Chondrocyte (in vitro differentiated cells): ENCODE results near the gene PRTN3. TPM values are rescaled to one million over a fixed set of nuclear protein-coding genes. Genes with fewer than 3 reads are reported as not detected.

Experiments
- DNase-seq: peaks from one replicate; pipeline ENCODE4 v3.0.0; 2021; ENCODE audit warnings: mixed read lengths, low spot score
- H3K27ac Mint-ChIP-seq: one replicate; pipeline ENCODE4 v1.8.0; 2021; ENCODE audit warnings: mild to moderate bottlenecking, moderate library complexity, mixed read lengths; ENCODE audit not compliant: unreplicated experiment
- H3K27me3 Mint-ChIP-seq: 2 replicates; pipeline ENCODE4 v1.8.0; 2021; ENCODE audit warnings: low read depth, mixed read lengths
- H3K36me3 Mint-ChIP-seq: 2 replicates; pipeline ENCODE4 v1.8.0; 2021; ENCODE audit warnings: low read depth, mixed read lengths
- H3K4me1 Mint-ChIP-seq: 2 replicates; pipeline ENCODE4 v1.8.0; 2021; ENCODE audit warnings: low read depth, mild to moderate bottlenecking, mixed read lengths
- H3K4me3 Mint-ChIP-seq: one replicate; pipeline ENCODE4 v1.8.0; 2021; ENCODE audit warnings: mild to moderate bottlenecking, moderate library complexity, mixed read lengths; ENCODE audit not compliant: unreplicated experiment
- H3K9me3 Mint-ChIP-seq: 2 replicates; pipeline ENCODE4 v1.8.0; 2021; ENCODE audit warnings: low read depth, mixed read lengths
- total RNA-seq: library from RNA; stranded (reverse); gene quantifications from 3 replicates; pipeline ENCODE4 v1.2.1, GENCODE V29; 2021
- TF ChIP-seq, protein P1 (sequence below): fragments of 200-600 bp; sonication (generic); IDR thresholded peaks from 2 replicates; pipeline ENCODE4 v1.5.0; 2021; ENCODE audit warnings: antibody characterized with exemption, mild to moderate bottlenecking, moderate library complexity

PRTN3 gene
- total RNA-seq, 1 donor from 2014 or later: not detected

GRCh38 chr19:870963-871401 is 30.2 kb downstream of the PRTN3 start:
- no peaks in the 10 kb centered on the region for H3K27me3 Mint-ChIP-seq
- DNase-seq: peak; percentile 93
- peaks cover 8% of the 10 kb centered on the region for H3K36me3 Mint-ChIP-seq
- TF ChIP-seq, protein P1, sequence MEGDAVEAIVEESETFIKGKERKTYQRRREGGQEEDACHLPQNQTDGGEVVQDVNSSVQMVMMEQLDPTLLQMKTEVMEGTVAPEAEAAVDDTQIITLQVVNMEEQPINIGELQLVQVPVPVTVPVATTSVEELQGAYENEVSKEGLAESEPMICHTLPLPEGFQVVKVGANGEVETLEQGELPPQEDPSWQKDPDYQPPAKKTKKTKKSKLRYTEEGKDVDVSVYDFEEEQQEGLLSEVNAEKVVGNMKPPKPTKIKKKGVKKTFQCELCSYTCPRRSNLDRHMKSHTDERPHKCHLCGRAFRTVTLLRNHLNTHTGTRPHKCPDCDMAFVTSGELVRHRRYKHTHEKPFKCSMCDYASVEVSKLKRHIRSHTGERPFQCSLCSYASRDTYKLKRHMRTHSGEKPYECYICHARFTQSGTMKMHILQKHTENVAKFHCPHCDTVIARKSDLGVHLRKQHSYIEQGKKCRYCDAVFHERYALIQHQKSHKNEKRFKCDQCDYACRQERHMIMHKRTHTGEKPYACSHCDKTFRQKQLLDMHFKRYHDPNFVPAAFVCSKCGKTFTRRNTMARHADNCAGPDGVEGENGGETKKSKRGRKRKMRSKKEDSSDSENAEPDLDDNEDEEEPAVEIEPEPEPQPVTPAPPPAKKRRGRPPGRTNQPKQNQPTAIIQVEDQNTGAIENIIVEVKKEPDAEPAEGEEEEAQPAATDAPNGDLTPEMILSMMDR: no peak
- peak overlapping the region; percentile 88 for H3K27ac Mint-ChIP-seq
- no peaks in the 10 kb centered on the region for H3K9me3 Mint-ChIP-seq
- H3K4me1 Mint-ChIP-seq: peaks cover 45% of the 10 kb centered on the region
- no peak overlapping the region for H3K4me3 Mint-ChIP-seq

DNA sequence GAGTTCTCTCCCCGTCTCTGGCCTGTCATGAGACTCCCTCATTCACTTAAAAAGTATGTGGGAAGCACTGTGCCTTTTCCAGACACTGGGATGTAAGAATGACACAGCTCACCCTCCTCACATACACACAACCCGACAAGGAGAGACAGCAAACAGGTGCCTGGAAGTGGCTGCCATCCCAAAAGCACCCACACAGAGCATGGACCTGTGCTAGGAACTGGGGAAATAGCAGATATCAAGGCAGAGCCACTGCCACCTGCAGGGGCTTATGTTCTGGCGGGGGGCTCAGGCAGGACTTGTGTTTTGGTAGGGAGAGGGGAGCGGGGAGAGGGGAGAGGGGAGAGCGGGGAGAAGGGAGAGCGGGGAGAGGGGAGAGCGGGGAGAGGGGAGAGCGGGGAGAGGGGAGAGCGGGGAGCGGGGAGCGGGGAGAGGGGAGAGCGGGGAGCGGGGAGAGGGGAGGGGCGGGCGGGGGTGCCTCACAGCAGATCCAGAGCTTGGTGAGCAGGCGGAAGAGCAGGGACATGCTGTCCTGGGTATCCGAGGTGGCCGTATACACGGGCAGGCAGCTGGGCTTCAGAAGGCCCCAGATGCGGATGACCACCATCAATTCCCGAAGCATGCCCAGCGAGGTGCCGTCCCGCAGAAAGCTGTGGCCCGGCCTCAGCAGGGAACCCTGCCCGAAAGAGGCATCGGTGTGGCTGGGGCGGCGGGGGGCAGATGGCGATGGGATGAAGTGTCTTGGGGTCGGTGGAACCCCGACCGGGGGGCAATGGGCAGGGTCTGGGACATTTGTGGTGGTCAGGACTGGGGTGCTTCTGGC is 30.9 kb downstream of the PRTN3 start:
- peaks cover 45% of the 10 kb centered on the region for H3K4me1 Mint-ChIP-seq

DNA sequence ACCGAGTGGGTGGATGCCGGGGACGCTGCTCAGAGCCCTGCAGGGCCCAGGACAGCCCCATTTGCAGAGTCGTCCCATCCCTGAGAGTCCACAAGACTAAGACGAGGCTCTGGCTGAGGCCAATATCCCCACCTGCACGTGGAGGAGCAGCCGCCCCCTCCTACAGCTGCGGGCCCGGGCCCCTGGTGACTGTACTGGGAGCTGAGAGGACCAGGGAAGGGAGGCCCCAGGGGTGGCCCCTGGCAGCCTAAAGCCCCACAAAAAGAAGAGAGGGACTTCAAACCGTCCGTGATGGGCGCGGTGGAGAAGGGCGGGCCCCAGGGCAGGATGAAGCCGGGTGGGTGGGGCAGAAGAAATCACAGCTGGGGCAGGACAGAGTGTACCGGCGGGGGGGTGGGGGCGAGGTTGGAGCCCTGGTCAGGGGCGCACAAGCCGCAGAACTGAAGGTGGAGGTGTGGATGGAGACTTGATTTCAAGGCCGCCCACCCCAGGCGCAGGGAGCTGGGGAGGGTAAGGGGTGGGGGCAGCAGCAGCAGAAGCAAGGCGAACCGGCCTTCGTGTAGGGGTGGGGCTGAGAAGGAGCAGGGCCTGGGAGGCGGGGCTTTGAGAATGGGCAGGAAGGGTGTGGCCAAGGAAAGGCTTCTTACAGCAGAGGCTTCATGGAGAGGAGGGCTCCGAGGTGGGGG is 31.6 kb downstream of the PRTN3 start:
- H3K4me1 Mint-ChIP-seq: peaks cover 40% of the 10 kb centered on the region
- no peak for DNase-seq
- H3K4me3 Mint-ChIP-seq: no peak overlapping the region
- H3K9me3 Mint-ChIP-seq: no peaks in the 10 kb centered on the region
- peak overlapping the region; percentile 36 for H3K27ac Mint-ChIP-seq
- peaks cover 10% of the 10 kb centered on the region for H3K36me3 Mint-ChIP-seq
- TF ChIP-seq, protein P1: no peak
- no peaks in the 10 kb centered on the region for H3K27me3 Mint-ChIP-seq

More for the DNA sequence above, 30.9 kb downstream of the PRTN3 start:
- Mint-ChIP-seq H3K36me3 (peaks cover 11% of the 10 kb centered on the region), H3K27ac (peak overlapping the region; percentile 88), H3K4me3 (peak overlapping the region; percentile 25), H3K9me3 (no peaks in the 10 kb centered on the region), H3K27me3 (no peaks in the 10 kb centered on the region)
- TF ChIP-seq, protein P1: no peak
- peak; percentile 91 for DNase-seq

GRCh38 chr19:873084-873483 is 32.3 kb downstream of the PRTN3 start:
- Mint-ChIP-seq H3K4me1 (peaks cover 35% of the 10 kb centered on the region), H3K4me3 (no peak overlapping the region), H3K27ac (no peak overlapping the region), H3K27me3 (no peaks in the 10 kb centered on the region), H3K9me3 (no peaks in the 10 kb centered on the region), H3K36me3 (peaks cover 7% of the 10 kb centered on the region)
- DNase-seq: no peak
- TF ChIP-seq, protein P1: no peak

DNA sequence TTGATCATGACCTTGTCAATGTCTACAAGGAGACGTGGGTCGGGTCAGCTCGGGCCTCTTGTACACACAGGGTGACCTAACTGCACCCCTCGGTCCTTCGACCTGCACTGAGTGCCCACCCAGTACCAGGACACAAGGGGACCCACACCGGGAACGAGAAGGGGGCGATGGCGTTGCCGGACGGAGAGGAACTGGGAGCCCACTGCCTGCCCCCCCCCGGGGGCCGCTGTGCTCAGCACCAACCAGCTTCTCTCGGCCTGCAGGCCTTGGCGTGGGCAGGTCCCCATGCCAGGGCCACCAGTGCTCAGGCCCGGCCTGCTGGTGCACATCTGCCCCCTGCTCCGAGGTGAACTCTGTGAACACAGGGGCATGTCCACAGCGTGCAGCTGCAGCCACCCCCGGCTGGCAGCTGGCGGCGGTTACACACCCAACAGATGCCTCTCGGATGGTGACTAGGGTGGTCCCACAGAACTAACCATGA is 32.8 kb downstream of the PRTN3 start:
- peak; percentile 93 for DNase-seq
- no peak overlapping the region for H3K27ac Mint-ChIP-seq
- TF ChIP-seq, protein P1: no peak
- peaks cover 7% of the 10 kb centered on the region for H3K36me3 Mint-ChIP-seq
- H3K4me1 Mint-ChIP-seq: peaks cover 32% of the 10 kb centered on the region
- H3K9me3 Mint-ChIP-seq: no peaks in the 10 kb centered on the region
- no peak overlapping the region for H3K4me3 Mint-ChIP-seq
- H3K27me3 Mint-ChIP-seq: no peaks in the 10 kb centered on the region
